H1 (cell line): ENCODE results near the gene STX16. TPM values are rescaled to one million over a fixed set of nuclear protein-coding genes. Genes with fewer than 3 reads are reported as not detected.
A peak's percentile ranks its signal among the peaks of the same experiment; 100 is the strongest.

Experiments used
- CTCF ChIA-PET: fragments of 300-600 bp; sonication (Branson Sonifier 250); formaldehyde crosslinking; loops from one replicate; lab custom pipeline; 2021; ENCODE audit not compliant: partially characterized antibody; lab: Charles Lee
- POLR2A ChIA-PET: fragments of 300-600 bp; sonication (Branson Sonifier 250); formaldehyde crosslinking; loops from one replicate; lab custom pipeline; 2021; ENCODE audit warnings: inconsistent platforms; ENCODE audit not compliant: partially characterized antibody; lab: Charles Lee
- DNase-seq, 2 experiments: peaks; one replicate each; pipeline versions ENCODE4 v3.0.0 to v3.0.0-alpha.2; 2010 to 2022; ENCODE audit warnings: low spot score in 2 of 2, low read depth in 1 of 2, mixed read lengths in 1 of 2
- FAIRE-seq: peaks from 2 replicates; lab custom pipeline; 2011; peaks lifted over from hg19 to GRCh38; lab: Jason Lieb, UNC
- H2AFZ ChIP-seq: 2 replicates; pipeline ENCODE4 v1.8.1; 2012; ENCODE audit warnings: low read length, inconsistent platforms
- H2AK5ac ChIP-seq: 2 replicates; pipeline ENCODE4 v1.6.1; 2013; ENCODE audit warnings: low read depth, low read length
- H2BK120ac ChIP-seq: replicated peaks from 2 replicates; pipeline ENCODE3; 2013; ENCODE audit warnings: low read depth, low read length, inconsistent platforms
- H2BK12ac ChIP-seq: 2 replicates; pipeline ENCODE4 v1.6.1; 2013; ENCODE audit warnings: low read depth, low read length
- H2BK15ac ChIP-seq: 2 replicates; pipeline ENCODE4 v1.6.1; 2013; ENCODE audit warnings: low read length
- H2BK20ac ChIP-seq: 2 replicates; pipeline ENCODE4 v1.6.1; 2013; ENCODE audit warnings: low read length
- H2BK5ac ChIP-seq: 2 replicates; pipeline ENCODE4 v1.6.1; 2013; ENCODE audit warnings: low read depth, low read length
- H3K14ac ChIP-seq: 2 replicates; pipeline ENCODE4 v1.6.1; 2013; ENCODE audit warnings: inconsistent platforms; ENCODE audit not compliant: insufficient read length
- H3K18ac ChIP-seq: 2 replicates; pipeline ENCODE4 v1.6.1; 2013; ENCODE audit warnings: low read length; ENCODE audit errors: extremely low read depth
- H3K23ac ChIP-seq: 2 replicates; pipeline ENCODE4 v1.6.1; 2013; ENCODE audit warnings: inconsistent platforms; ENCODE audit not compliant: insufficient read length
- H3K23me2 ChIP-seq: 2 replicates; pipeline ENCODE4 v1.6.1; 2013; ENCODE audit warnings: low read depth, low read length
- H3K27ac ChIP-seq: 2 replicates; pipeline ENCODE4 v1.6.1; 2011; ENCODE audit warnings: low read depth, low read length, inconsistent platforms
- H3K27me3 ChIP-seq, 4 experiments: replicated peaks in 1 of 4; 1 replicate in 1 of 4; 2 replicates in 3 of 4; pipeline versions ENCODE4 v1.6.1 to v1.8.1; 2011 to 2013; ENCODE audit warnings: low read length in 3 of 4, mild to moderate bottlenecking in 3 of 4, inconsistent platforms in 2 of 4, mixed read lengths in 2 of 4, moderate library complexity in 1 of 4; ENCODE audit not compliant: control insufficient read depth in 3 of 4, insufficient read depth in 3 of 4; ENCODE audit errors: extremely low read depth in 1 of 4
- H3K36me3 ChIP-seq, 4 experiments: 2 replicates each; pipeline versions ENCODE4 v1.6.1 to v1.8.1; 2011 to 2013; ENCODE audit warnings: mild to moderate bottlenecking in 4 of 4, low read length in 3 of 4, moderate library complexity in 2 of 4, control low read depth in 1 of 4, inconsistent platforms in 1 of 4; ENCODE audit not compliant: insufficient read depth in 4 of 4, control insufficient read depth in 2 of 4
- H3K4ac ChIP-seq: replicated peaks from 2 replicates; pipeline ENCODE3; 2013; ENCODE audit warnings: low read length, low read depth, mixed read lengths, inconsistent platforms; ENCODE audit not compliant: insufficient read length
- H3K4me1 ChIP-seq, 4 experiments: replicated peaks in 1 of 4; 1 replicate in 1 of 4; 2 replicates in 3 of 4; pipeline versions ENCODE4 v1.6.1 to v1.8.1; 2011 to 2013; ENCODE audit warnings: low read length in 3 of 4, inconsistent platforms in 2 of 4, mixed read lengths in 1 of 4; ENCODE audit not compliant: insufficient read depth in 4 of 4, control insufficient read depth in 3 of 4
- H3K4me2 ChIP-seq, 2 experiments: 2 replicates each; pipeline versions ENCODE4 v1.6.1 to v1.8.1; 2011 to 2013; ENCODE audit warnings: low read depth in 2 of 2, low read length in 2 of 2, control low read depth in 1 of 2, inconsistent platforms in 1 of 2, mild to moderate bottlenecking in 1 of 2; ENCODE audit not compliant: insufficient read depth in 1 of 2
- H3K4me3 ChIP-seq, 4 experiments: fragments of 200-600, 300-600 bp in 1 of 4; sonication (generic), shearing (Covaris generic), sonication (Bioruptor Twin) in 1 of 4; 2 replicates each; pipeline versions ENCODE4 v1.5.1 to v1.8.1; 2011 to 2016; ENCODE audit warnings: low read length in 4 of 4, low read depth in 3 of 4, control low read depth in 2 of 4, inconsistent platforms in 2 of 4, mild to moderate bottlenecking in 2 of 4, mixed read lengths in 1 of 4, moderate library complexity in 1 of 4; ENCODE audit not compliant: insufficient read depth in 2 of 4; ENCODE audit errors: extremely low read depth in 1 of 4
- H3K56ac ChIP-seq: replicated peaks from 2 replicates; pipeline ENCODE3; 2013; ENCODE audit warnings: low read depth, mild to moderate bottlenecking, mixed read lengths, low read length, inconsistent platforms; ENCODE audit not compliant: insufficient read length
- H3K79me1 ChIP-seq: 2 replicates; pipeline ENCODE4 v1.6.1; 2013; ENCODE audit warnings: low read depth, low read length, control low read depth
- H3K79me2 ChIP-seq, 2 experiments: 2 replicates each; pipeline versions ENCODE4 v1.6.1 to v1.8.1; 2012 to 2013; ENCODE audit warnings: low read length in 2 of 2, mild to moderate bottlenecking in 2 of 2, inconsistent platforms in 1 of 2; ENCODE audit not compliant: insufficient read depth in 2 of 2, control insufficient read depth in 1 of 2
- H3K9ac ChIP-seq, 4 experiments: replicated peaks in 1 of 4; 1 replicate in 1 of 4; 2 replicates in 3 of 4; pipeline versions ENCODE4 v1.6.1 to v1.8.1; 2011 to 2013; ENCODE audit warnings: low read depth in 3 of 4, low read length in 3 of 4, control low read depth in 2 of 4, mild to moderate bottlenecking in 2 of 4, moderate library complexity in 2 of 4, inconsistent platforms in 1 of 4; ENCODE audit errors: extremely low read depth in 1 of 4
- H3K9me3 ChIP-seq, 2 experiments: 2 replicates each; pipeline versions ENCODE4 v1.6.1 to v1.8.1; 2012 to 2013; ENCODE audit warnings: mild to moderate bottlenecking in 2 of 2, moderate library complexity in 2 of 2, control low read depth in 1 of 2, inconsistent platforms in 1 of 2, low read depth in 1 of 2, low read length in 1 of 2, mixed read lengths in 1 of 2; ENCODE audit not compliant: insufficient read depth in 2 of 2
- H4K20me1 ChIP-seq, 2 experiments: replicated peaks in 1 of 2; 2 replicates each; pipeline versions ENCODE3 to v1.8.1; 2011 to 2013; ENCODE audit warnings: inconsistent platforms in 2 of 2, low read length in 2 of 2, mild to moderate bottlenecking in 1 of 2; ENCODE audit not compliant: insufficient read depth in 2 of 2, control insufficient read depth in 1 of 2
- H4K5ac ChIP-seq: 2 replicates; pipeline ENCODE4 v1.6.1; 2013; ENCODE audit warnings: low read length, low read depth, mixed read lengths, inconsistent platforms; ENCODE audit not compliant: insufficient read length
- H4K8ac ChIP-seq: 2 replicates; pipeline ENCODE4 v1.8.0; 2013; ENCODE audit warnings: mild to moderate bottlenecking, moderate library complexity, low read length, inconsistent platforms; ENCODE audit not compliant: insufficient read depth; ENCODE audit errors: extremely low read depth
- H4K91ac ChIP-seq: replicated peaks from 2 replicates; pipeline ENCODE3; 2013; ENCODE audit warnings: low read length, mixed read lengths, inconsistent platforms; ENCODE audit not compliant: insufficient read length
- ATF3 ChIP-seq: IDR thresholded peaks from 2 replicates; pipeline ENCODE4 v1.6.1; 2011; ENCODE audit warnings: low read depth, mild to moderate bottlenecking, low read length; ENCODE audit not compliant: insufficient read depth
- CREB1 ChIP-seq: IDR thresholded peaks from 2 replicates; pipeline ENCODE4 v1.6.1; 2012; ENCODE audit warnings: inconsistent platforms
- EZH2 ChIP-seq: fragments of 200-600 bp; sonication (generic); IDR thresholded peaks from 2 replicates; pipeline ENCODE4 v1.7.1; 2012; ENCODE audit warnings: low read depth, mild to moderate bottlenecking, moderate library complexity, low read length, inconsistent platforms; ENCODE audit not compliant: severe bottlenecking
- NANOG ChIP-seq: IDR thresholded peaks from 2 replicates; pipeline ENCODE4 v1.6.1; 2011; ENCODE audit warnings: low read length, low read depth, mild to moderate bottlenecking, inconsistent platforms; ENCODE audit not compliant: insufficient read depth, poor library complexity, severe bottlenecking
- NRF1 ChIP-seq: IDR thresholded peaks from 2 replicates; pipeline ENCODE4 v1.6.1; 2011; ENCODE audit warnings: mild to moderate bottlenecking, low read depth, low read length, improper control_type of control experiment
- PHF8 ChIP-seq: fragments of 200-600 bp; sonication (generic); conservative IDR thresholded peaks from 2 replicates; pipeline ENCODE4 v1.7.1; 2012; ENCODE audit warnings: low read depth, mild to moderate bottlenecking, inconsistent platforms, low read length, moderate library complexity
- RAD21 ChIP-seq, 2 experiments: IDR thresholded peaks in 1 of 2; conservative IDR thresholded peaks in 1 of 2; 2 replicates each; pipeline ENCODE4 v1.6.1; 2011; ENCODE audit warnings: low read depth in 2 of 2, low read length in 2 of 2, improper control_type of control experiment in 1 of 2, inconsistent platforms in 1 of 2, mild to moderate bottlenecking in 1 of 2, moderate library complexity in 1 of 2
- SP1 ChIP-seq: IDR thresholded peaks from 2 replicates; pipeline ENCODE4 v1.6.1; 2011; ENCODE audit warnings: low read depth, low read length
- SP2 ChIP-seq: IDR thresholded peaks from 2 replicates; pipeline ENCODE4 v1.6.1; 2012; ENCODE audit warnings: mild to moderate bottlenecking, low read length, inconsistent platforms
- WGBS, 2 experiments: shearing (Covaris generic) in 1 of 2; methylation state at CpG; one replicate each; pipeline versions ENCODE4 v1.1.6 to v1.1.7; 2013 to 2015; ENCODE audit warnings: low lambda C conversion rate in 2 of 2, mixed read lengths in 2 of 2, inconsistent platforms in 1 of 2, low coverage in 1 of 2, missing lambda C conversion rate in 1 of 2; ENCODE audit not compliant: insufficient replicate concordance in 2 of 2, insufficient coverage in 1 of 2, insufficient read length in 1 of 2; ENCODE audit errors: extremely low coverage in 1 of 2, missing lambda C conversion rate in 1 of 2; 5-methylcytosine and 5-hydroxymethylcytosine counted together
- polyA plus RNA-seq, 7 experiments: library from polyadenylated mRNA; depleted of rRNA in 3 of 7; stranded (reverse) in 5 of 7; unstranded in 2 of 7; fragments of >200 nt in 5 of 7; fragments of 200-250 nt in 2 of 7; gene quantifications; 1 replicate in 5 of 7; 2 replicates in 1 of 7; 4 replicates in 1 of 7; pipeline versions ENCODE4 v1.2.1 to v1.2.3, GENCODE V29; 2011 to 2013; ENCODE audit warnings: missing spikeins in 2 of 7, mixed read lengths in 2 of 7
- total RNA-seq: library from RNA; stranded (reverse); fragmentation: NEBNext Ultra II Directional; extraction: Animal tissue kit (Norgen Biotek cat#: 25700); gene quantifications from 2 replicates; pipeline ENCODE4 v1.2.1, GENCODE V29; 2021
- TF ChIP-seq, protein P1 (sequence below): IDR thresholded peaks from 2 replicates; pipeline ENCODE4 v1.6.1; 2011; ENCODE audit warnings: low read length, improper control_type of control experiment

The STX16 gene
- total and polyA plus RNA-seq, 2 of the 8 experiments (the other 6 are each of a cell fraction or from before 2014, with no cell fraction given) = 45.2 to 61.6 TPM

- no peak overlapping the region for H4K8ac ChIP-seq
- H3K27me3 ChIP-seq = peaks cover 0 to 15% (median 7%) of the 10 kb centered on the region in 4 experiments; a peak in 4 of 7 replicates
- no peak overlapping the region for H2AK5ac ChIP-seq
- H3K56ac ChIP-seq = no peak overlapping the region
- no peak overlapping the region for H3K4me3 ChIP-seq
- FAIRE-seq (no peak), DNase-seq (no peak)
- H2BK12ac ChIP-seq = no peak overlapping the region
- H3K27ac ChIP-seq = no peak overlapping the region
- H3K9ac ChIP-seq = no peak overlapping the region
- ChIA-PET POLR2A (interaction anchor here (1.3 to 4.5 kb wide), 6 partner anchors 10 to 108 kb away, joined by 3 to 26 read pairs (median 8); partner anchors contain the start of genes APCDD1L and STX16), CTCF (interaction anchor here (0.8 to 3.1 kb wide), 24 partner anchors 8 to 389 kb away, joined by 3 to 16 read pairs (median 3); no protein-coding TSS in a partner anchor)
- H3K23ac ChIP-seq = no peak overlapping the region
- no peaks in the 10 kb centered on the region for H3K79me1 ChIP-seq
- H4K91ac ChIP-seq = no peak overlapping the region
- no peaks in the 10 kb centered on the region for H3K36me3 ChIP-seq
- H4K20me1 ChIP-seq = no peaks in the 10 kb centered on the region
- no peak overlapping the region for H3K14ac ChIP-seq
- no peak overlapping the region for H3K4me2 ChIP-seq
- H2BK15ac ChIP-seq = no peak overlapping the region
- H2AFZ ChIP-seq = no peak overlapping the region
- H2BK20ac ChIP-seq = no peak overlapping the region; the same call in 1 of the 2 replicates
- H3K4ac ChIP-seq = no peak overlapping the region
- no peak overlapping the region for H2BK120ac ChIP-seq
- 86% methylated on average over 9 of the region's 9 CpGs; no CpG with 5 or more reads in 1 of the 2 experiments for WGBS, 2 experiments
- H3K79me2 ChIP-seq = no peaks in the 10 kb centered on the region
- H3K23me2 ChIP-seq = peaks cover 6% of the 10 kb centered on the region
- H3K9me3 ChIP-seq = peaks cover 15 to 18% of the 10 kb centered on the region in 2 experiments
- no peak overlapping the region for H2BK5ac ChIP-seq
- peaks cover 0 to 9% (median 5%) of the 10 kb centered on the region in 4 experiments; a peak in 5 of 7 replicates for H3K4me1 ChIP-seq
- H3K18ac ChIP-seq = no peak overlapping the region
- H4K5ac ChIP-seq = no peak overlapping the region
- TF ChIP-seq NRF1 (no peak), NANOG (no peak), SP1 (no peak), SP2 (no peak), CREB1 (no peak), EZH2 (no peak), ATF3 (no peak), PHF8 (no peak), RAD21 (IDR thresholded peaks at IDR 0.05 in 1 of 2, conservative IDR thresholded peaks at IDR 0.05 in 1 of 2; ENCODE audit: low read depth in 2 of 2, low read length in 2 of 2) (peak; percentile 6 to 12; a peak in 1 of 4 replicates)
- TF ChIP-seq, protein P1, sequence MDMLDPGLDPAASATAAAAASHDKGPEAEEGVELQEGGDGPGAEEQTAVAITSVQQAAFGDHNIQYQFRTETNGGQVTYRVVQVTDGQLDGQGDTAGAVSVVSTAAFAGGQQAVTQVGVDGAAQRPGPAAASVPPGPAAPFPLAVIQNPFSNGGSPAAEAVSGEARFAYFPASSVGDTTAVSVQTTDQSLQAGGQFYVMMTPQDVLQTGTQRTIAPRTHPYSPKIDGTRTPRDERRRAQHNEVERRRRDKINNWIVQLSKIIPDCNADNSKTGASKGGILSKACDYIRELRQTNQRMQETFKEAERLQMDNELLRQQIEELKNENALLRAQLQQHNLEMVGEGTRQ = no peak
Measured at GRCh38 chr20:58621906-58622548, 29.1 kb upstream of the STX16 start.
